Measurements from ENCODE around the gene PLCG2.

Gene PLCG2

DNA sequence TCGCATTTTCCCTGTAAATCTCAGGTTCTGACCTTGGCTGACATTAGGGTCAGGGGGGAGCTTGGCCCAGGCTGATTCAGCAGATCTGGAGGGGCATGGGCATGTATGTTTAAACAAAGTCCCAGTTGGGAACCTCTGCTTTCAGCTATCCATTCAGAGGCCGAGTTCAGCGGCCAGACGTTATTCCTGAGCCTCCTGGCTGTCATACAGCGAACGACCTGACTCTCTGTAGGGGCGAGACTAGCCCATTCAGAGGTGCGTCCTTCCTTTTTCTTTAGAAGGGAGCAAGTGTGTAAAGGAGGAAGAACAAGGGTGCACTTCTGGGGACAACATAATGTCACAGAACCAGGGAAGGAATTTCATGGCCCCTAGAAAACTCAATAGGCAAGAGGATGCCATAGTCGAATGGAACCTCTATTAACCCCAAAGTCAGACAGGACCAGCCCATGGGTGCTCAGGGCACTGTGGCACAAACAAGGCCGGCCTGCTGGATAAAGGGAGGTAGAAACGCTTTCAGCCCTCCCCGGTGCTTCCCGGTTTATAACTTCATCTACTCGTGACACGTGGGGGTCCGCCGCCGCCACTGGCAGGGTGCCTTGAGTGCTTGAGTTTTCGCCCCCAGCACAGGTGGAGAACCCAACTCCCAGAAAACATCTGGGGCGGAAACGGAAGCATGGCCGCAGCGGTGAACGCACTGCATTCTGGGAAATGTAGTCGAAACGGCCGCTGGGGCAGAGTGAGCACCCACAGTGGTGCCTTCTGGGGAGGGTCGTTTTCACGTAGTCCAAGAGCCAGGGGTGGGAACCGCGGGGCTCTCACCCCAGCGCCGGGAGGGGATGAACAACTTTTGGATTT lies 33.2 kb upstream of the PLCG2 start (continued):
- TF ChIP-seq ZNF70 (CRISPR knock-in tag; IDR thresholded peaks at IDR 0.05) (no peak), ZNF565 (CRISPR knock-in tag; conservative IDR thresholded peaks at IDR 0.05; ENCODE audit: low read depth) (0 out of 2 replicates have a peak, but pooled peaks have one; percentile 59), ISL1 (CRISPR knock-in tag; IDR thresholded peaks at IDR 0.05) (no peak), ZFP30 (CRISPR knock-in tag; IDR thresholded peaks at IDR 0.05) (0 out of 2 replicates have a peak, but pooled peaks have one; percentile 29), TCF4 (CRISPR knock-in tag; IDR thresholded peaks at IDR 0.05; ENCODE audit: borderline replicate concordance) (no peak), TOX (CRISPR knock-in tag; IDR thresholded peaks at IDR 0.05; ENCODE audit: borderline replicate concordance) (no peak)
- TF ChIP-seq, protein P1, sequence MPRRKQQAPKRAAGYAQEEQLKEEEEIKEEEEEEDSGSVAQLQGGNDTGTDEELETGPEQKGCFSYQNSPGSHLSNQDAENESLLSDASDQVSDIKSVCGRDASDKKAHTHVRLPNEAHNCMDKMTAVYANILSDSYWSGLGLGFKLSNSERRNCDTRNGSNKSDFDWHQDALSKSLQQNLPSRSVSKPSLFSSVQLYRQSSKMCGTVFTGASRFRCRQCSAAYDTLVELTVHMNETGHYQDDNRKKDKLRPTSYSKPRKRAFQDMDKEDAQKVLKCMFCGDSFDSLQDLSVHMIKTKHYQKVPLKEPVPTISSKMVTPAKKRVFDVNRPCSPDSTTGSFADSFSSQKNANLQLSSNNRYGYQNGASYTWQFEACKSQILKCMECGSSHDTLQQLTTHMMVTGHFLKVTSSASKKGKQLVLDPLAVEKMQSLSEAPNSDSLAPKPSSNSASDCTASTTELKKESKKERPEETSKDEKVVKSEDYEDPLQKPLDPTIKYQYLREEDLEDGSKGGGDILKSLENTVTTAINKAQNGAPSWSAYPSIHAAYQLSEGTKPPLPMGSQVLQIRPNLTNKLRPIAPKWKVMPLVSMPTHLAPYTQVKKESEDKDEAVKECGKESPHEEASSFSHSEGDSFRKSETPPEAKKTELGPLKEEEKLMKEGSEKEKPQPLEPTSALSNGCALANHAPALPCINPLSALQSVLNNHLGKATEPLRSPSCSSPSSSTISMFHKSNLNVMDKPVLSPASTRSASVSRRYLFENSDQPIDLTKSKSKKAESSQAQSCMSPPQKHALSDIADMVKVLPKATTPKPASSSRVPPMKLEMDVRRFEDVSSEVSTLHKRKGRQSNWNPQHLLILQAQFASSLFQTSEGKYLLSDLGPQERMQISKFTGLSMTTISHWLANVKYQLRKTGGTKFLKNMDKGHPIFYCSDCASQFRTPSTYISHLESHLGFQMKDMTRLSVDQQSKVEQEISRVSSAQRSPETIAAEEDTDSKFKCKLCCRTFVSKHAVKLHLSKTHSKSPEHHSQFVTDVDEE (CRISPR knock-in tag; IDR thresholded peaks at IDR 0.05), result no peak
- TF ChIP-seq, protein P2, sequence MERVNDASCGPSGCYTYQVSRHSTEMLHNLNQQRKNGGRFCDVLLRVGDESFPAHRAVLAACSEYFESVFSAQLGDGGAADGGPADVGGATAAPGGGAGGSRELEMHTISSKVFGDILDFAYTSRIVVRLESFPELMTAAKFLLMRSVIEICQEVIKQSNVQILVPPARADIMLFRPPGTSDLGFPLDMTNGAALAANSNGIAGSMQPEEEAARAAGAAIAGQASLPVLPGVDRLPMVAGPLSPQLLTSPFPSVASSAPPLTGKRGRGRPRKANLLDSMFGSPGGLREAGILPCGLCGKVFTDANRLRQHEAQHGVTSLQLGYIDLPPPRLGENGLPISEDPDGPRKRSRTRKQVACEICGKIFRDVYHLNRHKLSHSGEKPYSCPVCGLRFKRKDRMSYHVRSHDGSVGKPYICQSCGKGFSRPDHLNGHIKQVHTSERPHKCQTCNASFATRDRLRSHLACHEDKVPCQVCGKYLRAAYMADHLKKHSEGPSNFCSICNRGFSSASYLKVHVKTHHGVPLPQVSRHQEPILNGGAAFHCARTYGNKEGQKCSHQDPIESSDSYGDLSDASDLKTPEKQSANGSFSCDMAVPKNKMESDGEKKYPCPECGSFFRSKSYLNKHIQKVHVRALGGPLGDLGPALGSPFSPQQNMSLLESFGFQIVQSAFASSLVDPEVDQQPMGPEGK (CRISPR knock-in tag; IDR thresholded peaks at IDR 0.05; ENCODE audit: borderline replicate concordance), result no peak

DNA sequence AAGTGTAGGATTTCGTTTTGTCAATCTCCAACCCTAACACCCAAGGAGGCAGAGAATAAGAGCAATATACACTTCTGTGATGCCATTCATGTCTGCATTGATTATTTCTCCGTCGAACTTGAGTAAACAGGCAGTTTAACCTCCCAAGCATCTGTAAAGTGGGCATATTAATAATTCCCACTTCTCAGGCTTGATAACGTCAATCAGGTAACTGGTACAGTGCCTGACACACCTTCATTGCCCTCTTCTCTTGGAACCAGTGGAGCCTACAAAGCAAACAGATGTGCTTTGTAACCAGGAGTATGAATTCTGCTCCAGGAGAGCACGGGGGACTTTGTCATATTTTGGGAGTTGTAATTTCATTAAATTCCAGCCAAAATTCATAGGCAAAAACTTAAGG lies 32.5 kb upstream of the PLCG2 start:
- ATAC-seq, result peak; percentile 32
- TF ChIP-seq ZFP30 (CRISPR knock-in tag; IDR thresholded peaks at IDR 0.05), result no peak
- TF ChIP-seq, protein P3, sequence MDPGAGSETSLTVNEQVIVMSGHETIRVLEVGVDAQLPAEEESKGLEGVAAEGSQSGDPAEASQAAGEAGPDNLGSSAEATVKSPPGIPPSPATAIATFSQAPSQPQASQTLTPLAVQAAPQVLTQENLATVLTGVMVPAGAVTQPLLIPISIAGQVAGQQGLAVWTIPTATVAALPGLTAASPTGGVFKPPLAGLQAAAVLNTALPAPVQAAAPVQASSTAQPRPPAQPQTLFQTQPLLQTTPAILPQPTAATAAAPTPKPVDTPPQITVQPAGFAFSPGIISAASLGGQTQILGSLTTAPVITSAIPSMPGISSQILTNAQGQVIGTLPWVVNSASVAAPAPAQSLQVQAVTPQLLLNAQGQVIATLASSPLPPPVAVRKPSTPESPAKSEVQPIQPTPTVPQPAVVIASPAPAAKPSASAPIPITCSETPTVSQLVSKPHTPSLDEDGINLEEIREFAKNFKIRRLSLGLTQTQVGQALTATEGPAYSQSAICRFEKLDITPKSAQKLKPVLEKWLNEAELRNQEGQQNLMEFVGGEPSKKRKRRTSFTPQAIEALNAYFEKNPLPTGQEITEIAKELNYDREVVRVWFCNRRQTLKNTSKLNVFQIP (CRISPR knock-in tag; IDR thresholded peaks at IDR 0.05; ENCODE audit: borderline replicate concordance, low read depth), result no peak

GRCh38 chr16:81748476-81749198 lies 30.5 kb upstream of the PLCG2 start:
- ATAC-seq, result no peak
- no peak for TF ChIP-seq CSDC2 (CRISPR knock-in tag; IDR thresholded peaks at IDR 0.05)
- no peak for TF ChIP-seq TOX (CRISPR knock-in tag; IDR thresholded peaks at IDR 0.05; ENCODE audit: borderline replicate concordance)
- no peak for TF ChIP-seq TCF4 (CRISPR knock-in tag; IDR thresholded peaks at IDR 0.05; ENCODE audit: borderline replicate concordance)
- TF ChIP-seq ZC3H10 (CRISPR knock-in tag; IDR thresholded peaks at IDR 0.05), result no peak

GRCh38 chr16:81752225-81752875 lies 26.7 kb upstream of the PLCG2 start:
- ATAC-seq, result no peak
- TF ChIP-seq OSR1 (CRISPR knock-in tag; IDR thresholded peaks at IDR 0.05) (no peak), ZC3H10 (CRISPR knock-in tag; IDR thresholded peaks at IDR 0.05) (no peak), PPARA (CRISPR knock-in tag; IDR thresholded peaks at IDR 0.05; ENCODE audit: borderline replicate concordance) (no peak), ESRRG (CRISPR knock-in tag; IDR thresholded peaks at IDR 0.05) (no peak), ZFP3 (CRISPR knock-in tag; IDR thresholded peaks at IDR 0.05) (no peak), GLIS3 (CRISPR knock-in tag; IDR thresholded peaks at IDR 0.05) (no peak), ZNF8 (CRISPR knock-in tag; IDR thresholded peaks at IDR 0.05) (no peak), RARB (CRISPR knock-in tag; IDR thresholded peaks at IDR 0.05) (no peak), ZFP30 (CRISPR knock-in tag; IDR thresholded peaks at IDR 0.05) (no peak)
- TF ChIP-seq, protein P4, sequence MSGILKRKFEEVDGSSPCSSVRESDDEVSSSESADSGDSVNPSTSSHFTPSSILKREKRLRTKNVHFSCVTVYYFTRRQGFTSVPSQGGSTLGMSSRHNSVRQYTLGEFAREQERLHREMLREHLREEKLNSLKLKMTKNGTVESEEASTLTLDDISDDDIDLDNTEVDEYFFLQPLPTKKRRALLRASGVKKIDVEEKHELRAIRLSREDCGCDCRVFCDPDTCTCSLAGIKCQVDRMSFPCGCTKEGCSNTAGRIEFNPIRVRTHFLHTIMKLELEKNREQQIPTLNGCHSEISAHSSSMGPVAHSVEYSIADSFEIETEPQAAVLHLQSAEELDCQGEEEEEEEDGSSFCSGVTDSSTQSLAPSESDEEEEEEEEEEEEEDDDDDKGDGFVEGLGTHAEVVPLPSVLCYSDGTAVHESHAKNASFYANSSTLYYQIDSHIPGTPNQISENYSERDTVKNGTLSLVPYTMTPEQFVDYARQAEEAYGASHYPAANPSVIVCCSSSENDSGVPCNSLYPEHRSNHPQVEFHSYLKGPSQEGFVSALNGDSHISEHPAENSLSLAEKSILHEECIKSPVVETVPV (CRISPR knock-in tag; IDR thresholded peaks at IDR 0.05), result no peak
- TF ChIP-seq, protein P3 (CRISPR knock-in tag; IDR thresholded peaks at IDR 0.05; ENCODE audit: borderline replicate concordance, low read depth), result no peak
